HG03039 (cell line): ENCODE results near the gene MEPCE.

ENCODE experiments used
- ATAC-seq: cut with Tn5 transposase; IDR thresholded peaks from one replicate; pipeline ENCODE4 v1.9.1; 2021; ENCODE audit warnings: mild to moderate bottlenecking, moderate library complexity; ENCODE audit not compliant: unreplicated experiment

MEPCE gene

DNA sequence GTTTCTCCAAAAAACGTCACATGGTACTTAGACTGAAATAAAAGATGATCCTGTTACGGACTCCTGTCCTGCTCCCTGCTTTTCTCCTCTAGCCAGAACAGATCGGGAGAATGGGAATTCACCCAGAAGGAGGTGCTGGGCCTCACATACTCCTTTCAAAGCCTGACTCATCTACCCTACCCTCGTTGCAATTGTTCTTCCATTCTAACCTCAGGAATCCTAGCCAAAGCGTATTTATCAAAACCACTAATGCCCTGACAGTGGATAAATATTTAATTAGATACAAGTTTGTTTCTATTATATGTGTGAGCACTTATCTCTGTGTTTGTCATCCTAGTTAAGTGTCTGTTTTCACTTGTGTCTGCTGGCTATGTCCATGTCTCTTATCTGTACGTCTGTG lies 22.9 kb upstream of the MEPCE start:
- no peak for ATAC-seq

DNA sequence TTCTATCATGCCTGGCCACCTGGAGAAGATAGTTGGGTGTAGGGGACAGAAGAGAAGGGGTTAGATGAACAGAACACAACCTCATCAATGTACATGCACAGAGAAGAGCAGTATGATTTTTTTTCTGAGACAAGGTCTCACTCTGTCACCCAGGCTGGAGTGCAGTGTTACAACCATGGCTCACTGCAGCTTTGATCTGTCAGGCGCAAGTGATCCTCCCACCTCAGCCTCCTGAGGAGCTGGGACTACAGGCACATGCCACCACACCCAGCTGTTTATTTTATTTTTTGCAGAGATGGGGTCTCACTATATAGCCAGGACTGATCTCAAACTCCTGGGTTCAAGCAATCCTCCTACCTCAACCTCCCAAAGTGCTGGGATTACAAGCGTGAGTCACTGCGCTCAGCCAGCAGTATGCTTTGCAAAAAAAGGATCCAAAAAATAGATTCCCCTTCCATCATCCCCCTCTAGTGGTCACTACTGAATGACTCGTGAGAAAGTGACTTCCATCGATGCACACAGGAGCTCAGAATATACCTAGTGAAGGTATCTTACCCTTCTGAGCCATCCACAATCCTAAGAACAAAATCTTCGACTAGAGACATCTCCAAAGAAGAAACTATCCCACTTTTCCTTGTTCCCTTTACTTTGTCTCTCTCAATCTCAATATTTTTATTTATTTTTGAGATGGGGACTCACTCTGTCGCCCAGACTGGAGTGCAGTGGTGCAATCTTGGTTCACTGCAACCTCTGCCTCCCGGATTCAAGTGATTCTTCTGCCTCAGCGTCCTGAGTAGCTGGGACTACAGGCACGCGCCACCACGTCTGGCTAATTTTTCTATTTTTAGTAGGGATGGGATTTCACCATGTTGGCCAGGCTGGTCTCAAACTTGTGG lies 22.1 kb upstream of the MEPCE start:
- no peak for ATAC-seq

DNA sequence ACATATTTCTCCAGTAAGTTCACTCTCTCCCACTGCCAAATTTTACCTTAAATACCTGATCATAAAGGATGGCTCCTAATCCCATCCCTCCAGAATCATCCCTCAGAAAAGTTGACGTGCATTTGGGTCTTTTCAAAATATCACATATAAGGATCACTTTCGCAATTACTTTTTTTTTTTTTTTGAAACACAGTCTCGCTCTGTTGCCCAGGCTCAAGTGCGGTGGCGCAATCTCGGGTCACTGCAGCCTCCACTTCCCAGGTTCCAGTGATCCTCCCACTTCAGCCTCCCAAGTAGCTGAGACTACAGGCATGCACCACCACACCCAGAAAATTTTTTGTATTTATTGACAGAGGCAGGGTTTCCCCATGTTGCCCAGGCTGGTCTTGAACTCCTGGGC lies 18.5 kb upstream of the MEPCE start:
- ATAC-seq = no peak

DNA sequence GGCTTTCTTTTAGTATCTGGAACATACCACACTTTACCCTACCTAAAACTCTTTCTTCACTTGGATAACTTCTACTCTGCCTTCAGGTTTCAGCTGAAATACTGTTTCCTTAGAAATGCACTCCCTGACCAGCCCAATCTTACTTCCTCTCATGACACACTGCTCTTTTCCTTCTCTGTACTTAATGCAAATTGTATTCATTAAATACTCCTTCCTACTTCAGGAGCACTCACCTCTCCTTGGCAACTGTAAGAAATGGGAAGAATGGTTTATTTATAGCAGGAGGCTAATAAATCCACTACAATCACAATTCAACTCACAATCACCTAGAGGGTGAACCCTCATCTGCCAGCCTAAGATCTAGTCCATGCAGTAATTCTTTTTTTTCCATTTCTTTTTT lies 16.3 kb upstream of the MEPCE start:
- ATAC-seq = no peak

DNA sequence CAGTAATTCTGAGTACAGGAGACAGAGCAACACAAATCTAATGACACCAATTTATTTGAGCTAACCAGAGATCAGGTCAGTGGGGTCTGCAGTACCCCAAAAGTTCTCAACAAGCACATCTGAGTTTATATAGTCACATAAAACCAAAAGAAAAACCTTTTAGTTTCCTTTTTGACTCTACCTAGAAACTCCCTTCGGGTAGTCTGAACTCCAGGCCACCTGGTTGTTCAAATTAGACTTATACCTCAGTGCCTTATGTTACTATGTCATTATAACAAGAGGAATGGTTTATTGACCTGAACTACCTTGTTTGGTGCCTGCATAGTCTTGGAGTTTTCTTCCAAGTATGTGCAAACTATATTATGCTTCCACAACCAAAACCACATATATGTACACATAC lies 15.7 kb upstream of the MEPCE start:
- no peak for ATAC-seq

DNA sequence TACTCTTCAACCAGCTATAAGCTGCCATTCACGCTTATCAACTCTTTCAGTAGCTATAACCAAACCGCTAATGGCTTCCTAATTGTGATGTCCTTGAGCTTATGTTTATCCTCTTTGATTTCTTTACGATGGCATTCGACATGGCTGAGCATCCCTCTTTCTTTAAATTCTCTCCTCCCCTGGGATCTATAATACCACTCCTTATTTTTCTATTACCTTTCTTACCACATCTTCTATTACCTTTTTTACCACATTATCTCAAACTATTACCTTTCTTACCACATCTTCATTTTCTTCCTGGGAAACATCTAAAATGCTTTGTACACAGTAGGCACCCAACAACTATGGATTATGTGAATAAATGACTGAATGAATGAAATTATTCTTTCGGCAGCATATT lies 14.2 kb upstream of the MEPCE start:
- ATAC-seq = no peak

DNA sequence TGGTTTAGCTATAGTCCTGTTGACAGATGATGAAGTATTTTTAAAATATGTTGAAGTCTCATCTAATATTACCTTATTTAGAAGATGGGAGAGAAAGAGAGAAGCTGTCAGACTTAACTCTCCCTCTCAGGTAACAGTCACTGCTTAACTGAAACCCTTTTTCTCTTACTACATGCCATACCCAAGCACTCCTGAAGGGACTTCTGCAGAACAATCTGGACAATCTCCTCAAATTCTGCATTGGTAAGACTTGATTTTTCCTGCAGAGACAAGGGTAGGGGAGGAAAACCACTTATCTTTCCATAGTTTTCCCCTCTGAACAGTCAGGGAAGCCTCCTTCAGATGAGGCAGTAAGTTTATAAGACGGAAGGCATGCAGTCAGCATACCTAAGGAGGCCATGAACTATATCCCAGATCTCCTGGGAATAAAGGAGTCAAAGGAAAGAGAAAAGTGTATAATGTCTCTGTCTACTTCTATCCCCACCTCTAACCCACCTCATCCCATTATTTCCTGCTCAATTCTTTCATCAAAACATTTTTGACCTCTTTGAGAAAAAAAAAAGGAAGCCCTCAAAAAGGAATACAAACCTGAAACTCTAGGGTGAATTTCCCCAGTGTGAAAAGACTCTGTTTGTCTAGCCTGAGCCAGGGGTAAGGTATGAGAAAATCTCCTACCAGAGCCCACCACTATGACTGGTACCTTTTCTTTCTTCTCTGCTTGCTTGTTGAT lies 10.5 kb upstream of the MEPCE start:
- ATAC-seq = no peak

DNA sequence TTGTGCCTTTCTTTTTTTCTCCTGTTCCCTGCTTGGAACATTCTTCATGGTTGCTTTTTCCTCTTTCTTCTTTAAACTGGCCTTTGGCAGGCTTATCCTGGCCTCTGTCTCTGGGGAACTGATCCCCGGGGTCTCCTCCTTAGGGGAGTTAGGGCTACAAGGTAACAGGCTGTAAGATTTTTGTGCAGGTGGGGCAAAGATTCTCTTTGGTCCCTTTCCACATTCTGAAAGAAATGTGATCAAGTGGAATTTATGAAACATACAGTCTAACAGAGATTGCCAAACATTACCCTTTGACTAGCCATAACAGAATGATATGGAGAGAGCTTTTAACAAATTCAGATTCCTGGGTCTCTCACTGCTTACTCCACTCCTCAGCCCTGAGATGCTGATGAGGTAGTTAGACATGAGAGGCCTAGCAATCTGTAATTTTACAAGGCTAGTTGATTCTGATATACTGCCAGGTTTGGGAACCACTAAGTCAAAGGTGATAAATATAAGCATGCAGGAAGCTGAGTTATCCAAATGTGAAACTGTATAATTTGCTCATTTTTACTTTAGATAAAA lies 9.9 kb upstream of the MEPCE start:
- no peak for ATAC-seq

DNA sequence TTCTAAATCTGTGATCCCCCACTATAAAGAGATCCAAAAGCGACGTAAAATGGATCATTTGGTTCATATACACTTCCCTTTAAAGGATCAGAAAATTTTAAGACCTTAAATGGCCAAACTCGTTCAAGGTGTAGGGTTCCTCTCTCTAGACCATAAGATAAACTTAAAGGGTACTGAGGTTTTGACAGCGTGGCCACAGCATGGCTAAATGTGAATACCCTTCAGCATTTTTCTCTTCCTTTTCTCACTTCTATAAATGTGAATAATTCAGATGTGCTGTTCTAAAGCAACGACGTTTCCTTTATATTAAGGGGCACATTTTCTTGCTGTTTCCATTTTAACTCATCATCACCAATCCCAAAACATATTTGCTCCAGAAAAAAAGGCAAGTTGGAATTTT lies 6.3 kb upstream of the MEPCE start:
- no peak for ATAC-seq

DNA sequence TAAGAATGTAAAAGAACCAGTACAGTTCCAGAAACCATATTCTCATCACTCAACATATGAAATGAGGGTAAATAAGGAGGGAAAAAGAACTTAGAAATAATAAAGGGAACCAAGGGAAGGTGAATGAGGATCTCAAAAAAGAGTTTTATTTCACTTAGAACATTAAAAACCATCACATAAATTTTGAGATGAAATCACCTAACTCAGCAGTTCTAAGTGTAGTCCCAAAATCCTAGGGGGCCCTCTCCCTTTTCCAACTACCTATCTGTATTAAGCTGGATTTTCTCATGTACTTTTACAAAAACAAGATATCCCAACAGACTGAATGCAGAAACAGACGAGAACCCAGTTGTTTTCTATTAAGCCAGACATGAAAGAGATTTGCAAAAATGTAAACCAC lies 4.3 kb upstream of the MEPCE start:
- ATAC-seq = no peak

DNA sequence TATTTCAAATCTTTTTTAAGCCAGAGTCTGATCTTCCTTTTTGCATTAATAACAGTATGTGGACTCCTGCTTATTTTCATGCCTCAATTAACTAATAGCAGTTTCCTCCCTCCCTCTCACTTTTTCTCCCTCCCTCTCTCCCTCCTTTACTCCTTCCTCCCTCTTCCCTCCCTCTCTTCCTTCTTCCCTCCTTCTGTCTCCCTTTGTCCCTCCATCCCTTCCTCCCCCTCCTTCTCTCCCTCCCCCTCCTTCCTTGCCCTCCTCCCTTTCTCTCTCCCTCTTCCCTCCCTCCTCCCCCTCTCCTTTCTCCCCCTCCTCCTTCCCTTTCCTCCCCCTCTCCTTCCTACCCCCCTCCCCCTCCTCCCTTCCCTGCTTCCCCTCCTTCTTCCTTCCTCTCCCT lies 3.1 kb upstream of the MEPCE start:
- ATAC-seq = no peak

DNA sequence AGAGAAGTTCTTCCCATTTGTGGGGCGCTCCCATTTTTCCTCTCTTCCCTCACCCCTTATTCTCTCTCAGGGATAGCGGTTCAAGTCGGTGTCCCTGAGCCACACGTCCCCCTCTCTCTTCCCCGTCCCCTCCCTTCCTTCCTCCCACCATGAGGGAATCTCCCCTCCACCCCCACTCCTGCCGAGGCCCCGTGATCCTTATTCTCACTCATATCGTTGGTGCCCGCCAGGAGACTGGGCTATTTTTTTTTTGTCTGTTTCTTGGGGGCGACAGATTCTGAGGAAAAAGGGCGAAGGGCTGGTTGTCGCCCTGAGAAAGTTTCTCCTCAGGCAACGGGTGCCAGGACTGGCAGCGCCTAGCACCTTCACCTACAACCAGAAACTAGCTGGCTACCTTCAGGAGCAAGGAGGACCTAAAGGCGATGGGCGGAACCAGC lies 1.9 kb upstream of the MEPCE start:
- ATAC-seq = no peak

DNA sequence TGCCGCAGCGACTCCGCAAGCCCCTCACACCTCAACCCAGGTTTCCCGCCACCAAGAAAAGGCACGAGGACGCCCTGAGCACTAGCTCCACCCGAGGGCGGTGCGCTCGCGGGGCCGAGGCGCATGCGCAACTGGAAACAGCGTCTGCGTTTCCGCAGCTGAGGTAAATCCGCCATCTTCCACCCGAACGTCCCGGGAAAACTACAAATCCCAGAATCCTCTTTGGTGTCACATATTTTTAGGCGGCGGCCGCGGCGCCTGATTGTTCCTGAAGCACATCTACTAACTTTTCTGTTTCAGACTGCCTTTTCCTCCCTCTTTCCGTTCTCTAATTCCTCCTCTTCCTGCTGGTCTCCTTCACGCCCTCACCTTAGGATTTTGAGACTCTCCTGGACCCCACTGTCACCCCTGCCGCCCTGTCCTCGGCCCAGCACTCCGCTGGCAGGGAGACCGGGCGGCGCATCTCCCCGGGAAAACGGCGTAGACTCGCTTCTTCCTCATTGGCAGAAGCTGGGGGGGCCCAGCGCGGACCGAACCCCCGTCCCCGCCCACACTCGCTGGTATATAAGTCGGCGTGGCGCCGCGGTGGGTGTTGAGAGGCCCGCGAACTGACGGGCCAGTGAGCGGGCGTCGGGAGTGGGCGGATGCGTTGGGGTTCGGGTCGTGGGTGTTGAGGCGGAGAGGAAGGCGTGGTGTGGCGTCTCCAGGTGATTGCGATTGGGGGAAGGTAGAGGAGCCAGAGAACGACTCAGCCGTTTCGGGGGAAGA lies 1.2 kb upstream of the MEPCE start, which contains the start of gene ZCWPW1:
Gene ZCWPW1, minus strand, starts transcription at position 505 of the 768 bp plus-strand sequence. CDS start 8,054 bp downstream, outside the sequence.
- peak; percentile 46 for ATAC-seq

DNA sequence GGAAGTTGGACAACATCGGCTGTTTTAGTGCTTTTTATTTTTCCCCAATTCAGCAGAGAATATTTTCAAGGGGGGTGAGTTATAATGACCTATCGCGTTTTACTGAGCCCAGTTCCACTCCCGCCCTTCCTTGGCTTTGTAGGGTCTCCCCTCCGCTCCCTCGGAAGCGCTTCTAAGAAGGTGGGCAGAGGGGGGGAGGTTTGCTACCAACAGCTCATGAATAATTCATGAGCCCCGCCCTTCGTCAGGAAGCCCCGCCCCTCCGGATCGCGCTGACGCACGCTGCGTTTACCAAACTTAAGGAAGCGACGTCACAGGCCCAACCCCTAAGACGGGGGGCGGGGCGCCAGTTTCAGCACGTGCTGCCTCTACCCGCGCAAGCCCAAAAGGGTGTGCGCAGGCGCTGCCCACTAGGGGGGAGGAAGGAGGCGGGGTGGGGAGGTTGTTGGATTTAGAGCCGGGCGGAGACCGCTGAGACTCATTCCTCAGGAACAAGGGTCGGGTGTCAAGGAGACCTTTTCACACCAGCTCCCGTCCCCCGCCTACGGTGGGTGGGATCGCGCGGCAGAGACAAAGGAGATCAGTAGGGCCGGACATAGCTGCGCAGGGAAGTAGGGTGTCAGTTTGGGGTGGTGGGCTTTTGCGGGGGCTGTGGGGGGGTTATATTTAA lies 529 bp upstream of the MEPCE start:
- peak; percentile 41 for ATAC-seq

DNA sequence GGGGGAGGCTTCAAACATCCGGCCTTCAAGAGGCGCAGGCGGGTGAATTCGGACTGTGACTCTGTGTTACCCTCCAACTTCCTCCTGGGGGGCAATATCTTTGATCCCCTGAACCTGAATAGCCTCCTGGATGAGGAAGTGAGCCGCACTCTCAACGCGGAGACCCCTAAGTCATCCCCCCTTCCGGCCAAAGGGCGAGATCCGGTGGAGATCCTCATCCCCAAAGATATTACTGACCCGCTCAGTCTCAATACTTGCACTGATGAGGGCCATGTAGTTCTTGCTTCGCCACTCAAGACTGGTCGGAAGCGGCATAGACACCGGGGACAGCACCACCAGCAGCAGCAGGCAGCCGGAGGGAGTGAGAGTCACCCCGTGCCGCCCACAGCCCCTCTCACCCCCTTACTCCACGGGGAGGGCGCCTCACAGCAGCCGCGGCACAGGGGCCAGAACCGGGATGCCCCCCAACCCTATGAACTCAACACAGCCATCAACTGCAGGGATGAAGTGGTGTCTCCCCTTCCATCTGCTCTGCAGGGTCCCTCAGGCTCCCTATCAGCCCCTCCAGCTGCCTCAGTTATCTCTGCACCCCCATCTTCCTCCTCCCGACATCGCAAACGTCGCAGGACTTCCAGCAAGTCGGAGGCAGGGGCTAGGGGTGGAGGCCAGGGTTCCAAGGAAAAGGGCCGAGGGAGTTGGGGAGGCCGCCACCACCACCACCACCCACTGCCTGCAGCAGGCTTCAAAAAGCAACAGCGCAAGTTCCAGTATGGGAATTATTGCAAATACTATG lies 1.1 kb downstream of the MEPCE start:
- ATAC-seq = no peak

DNA sequence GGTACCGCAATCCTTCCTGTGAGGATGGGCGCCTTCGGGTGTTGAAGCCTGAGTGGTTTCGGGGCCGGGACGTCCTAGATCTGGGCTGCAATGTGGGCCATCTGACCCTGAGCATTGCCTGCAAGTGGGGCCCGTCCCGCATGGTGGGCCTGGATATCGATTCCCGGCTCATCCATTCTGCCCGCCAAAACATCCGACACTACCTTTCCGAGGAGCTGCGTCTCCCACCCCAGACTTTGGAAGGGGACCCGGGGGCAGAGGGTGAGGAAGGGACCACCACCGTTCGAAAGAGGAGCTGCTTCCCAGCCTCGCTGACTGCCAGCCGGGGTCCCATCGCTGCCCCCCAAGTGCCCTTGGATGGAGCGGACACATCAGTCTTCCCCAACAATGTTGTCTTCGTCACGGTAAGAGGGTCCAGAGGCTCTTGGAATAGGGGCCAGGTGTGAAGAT lies 1.7 kb downstream of the MEPCE start:
- no peak for ATAC-seq

DNA sequence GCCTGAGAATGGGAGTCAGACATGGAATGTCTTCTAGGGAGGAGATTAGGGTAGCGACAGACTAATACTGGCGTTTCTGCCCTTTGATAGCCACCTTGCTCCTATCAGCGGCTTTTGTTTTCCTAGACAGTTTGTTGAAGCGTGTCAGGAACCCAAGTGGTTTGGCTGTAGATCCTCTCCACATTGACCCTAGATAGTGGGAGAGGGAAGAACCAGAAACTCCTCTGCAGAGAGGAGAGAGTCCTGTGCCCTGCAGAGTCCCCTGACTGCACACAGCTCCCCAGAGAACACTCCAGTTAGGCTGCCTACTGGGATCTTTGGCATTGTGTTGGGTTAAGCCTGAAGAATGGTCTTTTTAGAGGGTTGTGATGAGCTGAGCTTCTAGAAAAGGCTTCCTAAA lies 2.4 kb downstream of the MEPCE start:
- ATAC-seq = no peak

DNA sequence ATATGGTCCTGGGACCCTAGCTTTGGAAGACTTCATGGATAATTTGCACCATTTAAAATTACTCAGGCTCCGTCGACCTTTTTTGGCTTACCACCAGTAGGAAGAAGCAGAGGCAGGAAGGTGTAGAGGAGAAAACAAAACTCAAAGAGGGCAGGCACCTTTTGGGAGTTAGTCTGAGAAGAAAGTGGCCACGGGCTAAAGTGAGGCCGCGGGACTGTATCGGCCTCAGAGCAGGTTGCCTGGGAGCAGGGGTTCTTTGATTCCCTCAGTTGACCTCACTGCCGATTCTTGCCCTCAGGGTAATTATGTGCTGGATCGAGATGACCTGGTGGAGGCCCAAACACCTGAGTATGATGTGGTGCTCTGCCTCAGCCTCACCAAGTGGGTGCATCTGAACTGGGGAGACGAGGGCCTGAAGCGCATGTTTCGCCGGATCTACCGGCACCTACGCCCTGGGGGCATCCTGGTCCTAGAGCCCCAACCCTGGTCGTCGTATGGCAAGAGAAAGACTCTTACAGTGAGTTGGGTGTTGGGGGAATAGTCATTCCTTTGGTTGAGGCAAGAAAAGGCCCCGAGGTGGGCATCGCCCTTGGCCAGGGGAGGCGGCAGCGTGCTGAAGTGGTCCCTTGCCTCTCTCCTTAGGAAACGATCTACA lies 3.1 kb downstream of the MEPCE start:
- no peak for ATAC-seq

DNA sequence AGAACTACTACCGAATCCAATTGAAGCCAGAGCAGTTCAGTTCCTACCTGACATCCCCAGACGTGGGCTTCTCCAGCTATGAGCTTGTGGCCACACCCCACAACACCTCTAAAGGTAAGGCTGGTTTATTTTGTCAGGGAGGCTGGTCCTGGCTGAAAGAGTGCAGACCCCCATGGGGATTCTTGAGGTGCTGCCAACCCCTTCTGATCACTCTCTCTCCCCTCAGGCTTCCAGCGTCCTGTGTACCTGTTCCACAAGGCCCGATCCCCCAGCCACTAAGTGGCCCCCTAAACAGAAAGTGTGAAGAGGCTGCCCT lies 3.6 kb downstream of the MEPCE start:
- no peak for ATAC-seq
